AG09309 (cell line): ENCODE results near the gene SCAMP1.

Experiments used
- DNase-seq: peaks from one replicate; pipeline ENCODE4 v3.0.0-alpha.2; 2010; ENCODE audit warnings: low read depth
- H3K4me3 ChIP-seq: 2 replicates; pipeline ENCODE4 v1.5.1; 2011; ENCODE audit warnings: mild to moderate bottlenecking, low read depth, low read length, moderate library complexity; ENCODE audit not compliant: control insufficient read depth
- CTCF ChIP-seq: IDR thresholded peaks from 2 replicates; pipeline ENCODE4 v1.5.1; 2011; ENCODE audit warnings: mild to moderate bottlenecking, low read depth, low read length, inconsistent platforms; ENCODE audit not compliant: insufficient read depth, control insufficient read depth; ENCODE audit errors: missing control alignments

SCAMP1 gene

GRCh38 chr5:78471896-78472295 is 111.5 kb downstream of the SCAMP1 start:
- no peak overlapping the region for H3K4me3 ChIP-seq
- no peak for DNase-seq
- no peak for TF ChIP-seq CTCF

- no peak for DNase-seq
- peak; percentile 39 for TF ChIP-seq CTCF
Measured at GRCh38 chr5:78472469-78473106, 112.2 kb downstream of the SCAMP1 start.

GRCh38 chr5:78473751-78474150 is 113.3 kb downstream of the SCAMP1 start:
- no peak for DNase-seq
- TF ChIP-seq CTCF: no peak
- H3K4me3 ChIP-seq: no peak overlapping the region

More at GRCh38 chr5:78472469-78473106, 112.2 kb downstream of the SCAMP1 start:
- H3K4me3 ChIP-seq: no peak overlapping the region

- TF ChIP-seq CTCF: no peak
- no peak overlapping the region for H3K4me3 ChIP-seq
- no peak for DNase-seq
Measured at GRCh38 chr5:78475370-78475769, 115.0 kb downstream of the SCAMP1 start.

- no peak overlapping the region for H3K4me3 ChIP-seq
- no peak for TF ChIP-seq CTCF
- no peak for DNase-seq
Measured at GRCh38 chr5:78476795-78477194, 116.4 kb downstream of the SCAMP1 start.

- no peak overlapping the region for H3K4me3 ChIP-seq
- no peak for TF ChIP-seq CTCF
- no peak for DNase-seq
Measured at GRCh38 chr5:78482948-78483347, 122.5 kb downstream of the SCAMP1 start.
